Measurements from ENCODE around the gene CEMIP.

CEMIP gene

GRCh38 chr15:80902298-80902801 is 123.2 kb downstream of the CEMIP start:
- no peak for DNase-seq

- DNase-seq, result no peak
Measured at GRCh38 chr15:80904998-80905397, 125.8 kb downstream of the CEMIP start.

GRCh38 chr15:80906159-80906766 is 127.1 kb downstream of the CEMIP start:
- DNase-seq, result peak; percentile 46

- DNase-seq, result no peak
Measured at GRCh38 chr15:80911821-80912220, 132.7 kb downstream of the CEMIP start.

GRCh38 chr15:80912673-80913072 is 133.5 kb downstream of the CEMIP start:
- no peak for DNase-seq

- no peak for DNase-seq
Measured at GRCh38 chr15:80913541-80913940, 134.4 kb downstream of the CEMIP start.

GRCh38 chr15:80915472-80915871 is 136.3 kb downstream of the CEMIP start:
- DNase-seq, result no peak

- DNase-seq, result no peak
Measured at GRCh38 chr15:80916056-80916455, 136.9 kb downstream of the CEMIP start.

- DNase-seq, result no peak
Measured at GRCh38 chr15:80918196-80918783, 139.1 kb downstream of the CEMIP start.

- DNase-seq, result no peak
Measured at GRCh38 chr15:80920271-80920699, 141.1 kb downstream of the CEMIP start.

- no peak for DNase-seq
Measured at GRCh38 chr15:80921736-80922410, 142.7 kb downstream of the CEMIP start.

- DNase-seq, result no peak
Measured at GRCh38 chr15:80923668-80924067, 144.5 kb downstream of the CEMIP start.

GRCh38 chr15:80924278-80924677 is 145.1 kb downstream of the CEMIP start:
- DNase-seq, result no peak

- DNase-seq, result no peak
Measured at GRCh38 chr15:80925597-80926059, 146.5 kb downstream of the CEMIP start.

- no peak for DNase-seq
Measured at GRCh38 chr15:80926126-80926525, 147.0 kb downstream of the CEMIP start.

GRCh38 chr15:80929225-80929624 is 150.1 kb downstream of the CEMIP start:
- no peak for DNase-seq

GRCh38 chr15:80929689-80930088 is 150.5 kb downstream of the CEMIP start:
- DNase-seq, result no peak

- no peak for DNase-seq
Measured at GRCh38 chr15:80931191-80931590, 152.0 kb downstream of the CEMIP start.

GRCh38 chr15:80931721-80932512 is 152.7 kb downstream of the CEMIP start:
- no peak for DNase-seq

- DNase-seq, result no peak
Measured at GRCh38 chr15:80932513-80932815, 153.3 kb downstream of the CEMIP start.

- DNase-seq, result no peak
Measured at GRCh38 chr15:80932989-80933388, 153.8 kb downstream of the CEMIP start.

GRCh38 chr15:80934761-80935221 is 155.6 kb downstream of the CEMIP start:
- DNase-seq, result no peak
